Spleen (tissue), 11 donors: ENCODE results near the gene PTPRN2. TPM values are rescaled to one million over a fixed set of nuclear protein-coding genes. Genes with fewer than 3 reads are reported as not detected.
"Not testable (repeated sequence)": the region's sequence is repeated elsewhere in the genome, so short reads cannot be mapped to it uniquely, and the experiment has no call there.

ENCODE experiments used
- DNase-seq: peaks from one replicate; pipeline ENCODE4 v3.0.0-alpha.2; 2020
- H3K27ac ChIP-seq, 8 donors: fragments of 200-600 bp; sonication (generic) in 7 of 8; 1 replicate in 4 of 8; 2 replicates in 4 of 8; pipeline versions ENCODE4 v1.5.0 to v1.8.0; 2016 to 2021; ENCODE audit warnings: inconsistent platforms in 4 of 8, mild to moderate bottlenecking in 4 of 8, moderate library complexity in 1 of 8
- H3K27me3 ChIP-seq, 7 donors: fragments of 200-600 bp; sonication (generic) in 6 of 7; replicated peaks in 1 of 7; 1 replicate in 4 of 7; 2 replicates in 3 of 7; pipeline versions ENCODE4 v1.5.0 to v1.8.0; 2016 to 2021; ENCODE audit warnings: inconsistent platforms in 3 of 7, mild to moderate bottlenecking in 1 of 7
- H3K36me3 ChIP-seq, 6 donors: fragments of 200-600 bp; sonication (generic) in 5 of 6; 1 replicate in 4 of 6; 2 replicates in 2 of 6; pipeline versions ENCODE4 v1.5.0 to v1.8.0; 2016 to 2021; ENCODE audit warnings: inconsistent platforms in 2 of 6
- H3K4me1 ChIP-seq, 6 donors: fragments of 200-600 bp; sonication (generic) in 5 of 6; 1 replicate in 3 of 6; 2 replicates in 3 of 6; pipeline versions ENCODE4 v1.5.0 to v1.8.0; 2016 to 2021; ENCODE audit warnings: inconsistent platforms in 3 of 6
- H3K4me3 ChIP-seq, 8 donors: fragments of 200-600 bp; sonication (generic) in 7 of 8; 1 replicate in 4 of 8; 2 replicates in 4 of 8; pipeline versions ENCODE4 v1.5.0 to v1.8.0; 2016 to 2021; ENCODE audit warnings: inconsistent platforms in 4 of 8, mild to moderate bottlenecking in 4 of 8, moderate library complexity in 2 of 8
- H3K9me3 ChIP-seq, 8 donors: fragments of 200-600 bp; sonication (generic) in 7 of 8; 1 replicate in 4 of 8; 2 replicates in 4 of 8; pipeline versions ENCODE4 v1.5.0 to v1.8.0; 2016 to 2021; ENCODE audit warnings: inconsistent platforms in 4 of 8
- POLR2A ChIP-seq, 3 donors: fragments of 450-650 bp; IDR thresholded peaks; one replicate each; pipeline ENCODE4 v1.5.1; 2017; ENCODE audit warnings: antibody characterized with exemption in 3 of 3, mild to moderate bottlenecking in 1 of 3
- POLR2AphosphoS5 ChIP-seq, 3 donors: sonication (generic); formaldehyde crosslinking; IDR thresholded peaks; one replicate each; pipeline ENCODE4 v1.5.1; 2017; ENCODE audit warnings: antibody characterized with exemption in 3 of 3
- WGBS, 5 donors: extraction: QIAGEN DNeasy Blood & Tissue Kit in 3 of 5; methylation state at CpG; one replicate each; pipeline versions ENCODE4 v1.1.5 to v1.1.7; 2013 to 2018; 5-methylcytosine and 5-hydroxymethylcytosine counted together
- intact Hi-C: fragments of 100-400 bp; cut with DNase I; formaldehyde crosslinking; loops from one replicate; pipeline ENCODE4 v1.15.0; 2023; ENCODE audit warnings: low total_unique reads
- polyA plus RNA-seq, 3 donors: library from polyadenylated mRNA; stranded (reverse); fragments of 200-250 nt; gene quantifications; one replicate each; pipeline ENCODE4 v1.2.1, GENCODE V29; 2013
- total RNA-seq, 7 donors: library from RNA; depleted of rRNA in 3 of 7; stranded (reverse); fragments of >200 nt in 3 of 7; fragmentation: NEBNext Ultra II Directional in 4 of 7; extraction: Animal tissue kit (Norgen Biotek cat#: 25700) in 4 of 7; gene quantifications; one replicate each; pipeline versions ENCODE4 v1.1.0 to v1.2.1, GENCODE V29; 2016 to 2021
- TF ChIP-seq, protein P1 (sequence below), 11 experiments: fragments of 200-600 bp in 7 of 11; fragments of 450-650 bp in 4 of 11; sonication (generic) in 4 of 11; IDR thresholded peaks in 8 of 11; conservative IDR thresholded peaks in 3 of 11; 1 replicate in 7 of 11; 2 replicates in 4 of 11; pipeline versions ENCODE4 v1.4.0 to v1.8.0; 2016 to 2021; ENCODE audit warnings: antibody characterized with exemption in 11 of 11, inconsistent platforms in 4 of 11, mild to moderate bottlenecking in 1 of 11
- donor health status: healthy with polysubstance abuse.
- donor health status: DM: no; HTN: no; CAD: no; lungs with moderate emphysema.
- donor health status: DM: no; HTN: no; CAD: no.
- donor health status: Bipolar disorder and iron deficiency.
- donor health status: healthy.
- donor health status: DM: no; HTN: no; CAD: no.
- donor health status: DM: yes; HTN: yes; CAD: no.

The PTPRN2 gene
- total and polyA plus RNA-seq, 10 donors = 7.0 to 22.8 (median 16.8) TPM

DNA sequence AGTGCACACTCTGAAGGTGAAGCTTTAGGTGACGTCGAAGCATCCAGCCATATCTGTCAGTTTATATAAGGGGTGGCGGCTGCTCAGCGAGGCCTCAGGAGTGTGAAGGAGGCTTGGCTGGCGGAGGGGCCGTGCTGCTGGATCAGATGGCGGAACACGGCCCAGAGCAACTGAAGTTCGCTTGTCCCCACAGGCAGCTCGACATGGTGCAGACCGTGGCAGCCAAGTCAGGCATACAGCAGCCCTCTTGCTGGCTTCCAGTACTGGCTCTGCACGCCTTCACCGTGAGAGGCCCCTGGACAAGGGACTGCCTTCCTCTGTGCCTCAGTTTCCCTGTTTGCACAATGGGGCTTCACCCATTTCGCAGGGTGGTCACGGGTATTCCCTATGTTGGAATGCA is 807.3 kb downstream of the PTPRN2 start:
- 79 to 95% (median 92%) methylated on average over 6 to 15 of the region's 15 CpGs for WGBS, 5 donors
- no peak overlapping the region for H3K4me3 ChIP-seq
- no peak for DNase-seq
- no peaks in the 10 kb centered on the region for H3K36me3 ChIP-seq
- no peak overlapping the region for H3K27ac ChIP-seq
- no peaks in the 10 kb centered on the region for H3K9me3 ChIP-seq
- H3K4me1 ChIP-seq = peaks cover 0 to 4% (median 0%) of the 10 kb centered on the region in 6 donors
- TF ChIP-seq POLR2A (IDR thresholded peaks at IDR 0.05) (no peak), POLR2AphosphoS5 (IDR thresholded peaks at IDR 0.05) (no peak)
- TF ChIP-seq, protein P1, sequence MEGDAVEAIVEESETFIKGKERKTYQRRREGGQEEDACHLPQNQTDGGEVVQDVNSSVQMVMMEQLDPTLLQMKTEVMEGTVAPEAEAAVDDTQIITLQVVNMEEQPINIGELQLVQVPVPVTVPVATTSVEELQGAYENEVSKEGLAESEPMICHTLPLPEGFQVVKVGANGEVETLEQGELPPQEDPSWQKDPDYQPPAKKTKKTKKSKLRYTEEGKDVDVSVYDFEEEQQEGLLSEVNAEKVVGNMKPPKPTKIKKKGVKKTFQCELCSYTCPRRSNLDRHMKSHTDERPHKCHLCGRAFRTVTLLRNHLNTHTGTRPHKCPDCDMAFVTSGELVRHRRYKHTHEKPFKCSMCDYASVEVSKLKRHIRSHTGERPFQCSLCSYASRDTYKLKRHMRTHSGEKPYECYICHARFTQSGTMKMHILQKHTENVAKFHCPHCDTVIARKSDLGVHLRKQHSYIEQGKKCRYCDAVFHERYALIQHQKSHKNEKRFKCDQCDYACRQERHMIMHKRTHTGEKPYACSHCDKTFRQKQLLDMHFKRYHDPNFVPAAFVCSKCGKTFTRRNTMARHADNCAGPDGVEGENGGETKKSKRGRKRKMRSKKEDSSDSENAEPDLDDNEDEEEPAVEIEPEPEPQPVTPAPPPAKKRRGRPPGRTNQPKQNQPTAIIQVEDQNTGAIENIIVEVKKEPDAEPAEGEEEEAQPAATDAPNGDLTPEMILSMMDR (IDR thresholded peaks at IDR 0.05 in 8 of 11, conservative IDR thresholded peaks at IDR 0.05 in 3 of 11) = no peak
- H3K27me3 ChIP-seq = peaks cover 0 to 18% (median 0%) of the 10 kb centered on the region in 7 donors
- intact Hi-C loops = no loop called here

DNA sequence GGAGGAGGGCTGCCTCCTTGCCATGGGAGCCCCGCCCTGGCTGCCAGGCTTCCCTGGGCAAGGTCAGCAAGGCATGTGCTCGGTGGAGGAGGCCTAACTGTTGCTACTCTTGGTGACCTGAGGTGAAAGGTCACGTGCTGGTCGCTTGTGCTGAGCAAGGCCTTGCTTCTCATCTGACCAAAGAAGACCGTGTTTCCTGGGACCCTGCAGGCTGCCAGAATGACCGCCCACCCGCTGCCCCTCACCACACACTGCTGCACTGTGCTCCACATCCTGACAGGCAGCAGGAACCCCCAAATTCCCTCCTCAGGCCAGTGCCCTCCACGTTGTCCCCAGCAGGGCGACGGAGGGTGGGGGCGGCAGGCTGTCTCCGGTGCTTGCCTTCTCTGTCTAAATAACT is 808.4 kb downstream of the PTPRN2 start:
- H3K4me3 ChIP-seq = no peak overlapping the region
- DNase-seq = no peak
- WGBS, 5 donors = 80 to 92% (median 84%) methylated on average over 7 to 12 of the region's 12 CpGs
- H3K27me3 ChIP-seq = peaks cover 0 to 18% (median 0%) of the 10 kb centered on the region in 7 donors
- no peak overlapping the region for H3K27ac ChIP-seq
- intact Hi-C loops = no loop called here
- H3K4me1 ChIP-seq = peaks cover 0 to 4% (median 0%) of the 10 kb centered on the region in 6 donors
- no peak for TF ChIP-seq POLR2AphosphoS5 (IDR thresholded peaks at IDR 0.05)
- TF ChIP-seq, protein P1 (IDR thresholded peaks at IDR 0.05 in 8 of 11, conservative IDR thresholded peaks at IDR 0.05 in 3 of 11) = no peak
- no peak for TF ChIP-seq POLR2A (IDR thresholded peaks at IDR 0.05)
- H3K9me3 ChIP-seq = peaks cover 0 to 2% (median 0%) of the 10 kb centered on the region in 8 donors
- no peaks in the 10 kb centered on the region for H3K36me3 ChIP-seq

DNA sequence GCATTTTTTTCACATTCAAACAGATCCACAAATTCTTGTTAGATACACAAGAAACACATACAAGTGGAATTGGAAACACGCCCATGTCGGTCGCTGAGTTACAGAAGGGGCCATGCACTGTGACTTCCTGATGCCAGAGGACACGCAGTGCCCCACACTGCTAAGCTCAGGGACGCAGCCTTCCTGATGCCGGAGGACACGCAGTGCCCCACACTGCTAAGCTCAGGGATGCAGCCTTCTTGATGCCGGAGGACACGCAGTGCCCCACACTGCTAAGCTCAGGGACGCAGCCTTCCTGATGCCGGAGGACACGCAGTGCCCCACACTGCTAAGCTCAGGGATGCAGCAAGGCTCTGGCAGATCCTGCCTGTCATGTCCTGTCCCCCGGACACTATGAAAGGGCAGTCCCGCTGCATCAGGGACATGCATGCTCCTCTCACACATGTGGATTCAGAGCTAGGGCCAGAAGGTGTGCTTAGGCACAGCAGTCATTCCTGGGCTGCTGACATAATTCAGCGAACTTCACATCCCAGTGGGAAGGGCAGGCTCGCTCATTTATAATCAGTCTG is 810.3 kb downstream of the PTPRN2 start:
- intact Hi-C loops, H3K4me1 ChIP-seq, H3K36me3 ChIP-seq, H3K4me3 ChIP-seq, H3K9me3 ChIP-seq: not testable (repeated sequence)
- Histone ChIP-seq H3K27ac (peak overlapping the region in 5 of 8 donors; percentile 23 to 60 (median 58)), H3K27me3 (peaks cover 0 to 18% (median 0%) of the 10 kb centered on the region in 7 donors)
- WGBS, 5 donors = 53 to 88% (median 75%) methylated on average over 15 to 16 of the region's 16 CpGs
- peak; percentile 53 to 64 (median 57) for TF ChIP-seq POLR2AphosphoS5 (IDR thresholded peaks at IDR 0.05)
- DNase-seq = peak; percentile 80

DNA sequence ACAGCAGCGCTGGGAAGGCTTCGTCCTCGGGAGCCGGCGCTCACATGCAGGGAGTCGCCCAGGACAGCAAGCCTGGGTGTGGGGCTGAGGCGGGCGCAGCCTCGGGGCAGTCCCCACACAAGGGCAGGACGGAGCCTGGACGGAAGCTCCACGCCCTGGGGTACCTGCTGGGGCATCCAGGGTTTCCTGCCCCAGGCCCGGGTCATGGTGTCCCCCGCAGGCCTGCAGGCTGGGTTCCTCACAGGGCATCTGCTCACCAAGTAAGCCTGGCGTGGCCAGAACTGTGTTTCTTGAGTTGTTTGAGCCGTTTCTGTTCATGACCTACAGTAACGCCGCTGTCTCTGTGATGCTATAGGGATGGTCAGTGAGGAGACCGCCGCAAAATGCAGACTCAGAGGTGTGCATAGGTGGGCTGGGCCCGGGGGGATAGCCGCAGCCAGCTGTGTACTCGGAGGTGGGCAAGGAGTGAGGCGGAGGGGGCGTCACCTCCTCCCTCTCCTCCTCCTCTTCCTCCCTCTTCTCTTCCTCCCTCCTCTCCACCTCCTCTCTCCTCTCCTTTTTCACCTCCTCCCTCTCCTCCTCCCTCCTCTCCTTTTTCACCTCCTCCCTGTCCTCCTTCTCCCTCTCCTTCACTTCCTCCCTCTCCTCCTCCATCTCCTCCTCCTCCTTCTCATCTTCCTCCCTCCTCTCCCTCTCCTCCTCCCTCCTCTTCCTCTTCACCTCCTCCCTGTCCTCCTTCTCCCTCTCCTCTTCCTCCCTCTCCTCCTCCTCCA is 811.9 kb downstream of the PTPRN2 start:
- no peak for TF ChIP-seq POLR2AphosphoS5 (IDR thresholded peaks at IDR 0.05)
- TF ChIP-seq, protein P1 (IDR thresholded peaks at IDR 0.05 in 8 of 11, conservative IDR thresholded peaks at IDR 0.05 in 3 of 11) = no peak
- WGBS, 5 donors = 79 to 91% (median 87%) methylated on average over 13 to 25 of the region's 25 CpGs
- peaks cover 0 to 14% (median 6%) of the 10 kb centered on the region in 8 donors for H3K9me3 ChIP-seq
- no peak overlapping the region for H3K27ac ChIP-seq
- H3K4me3 ChIP-seq = no peak overlapping the region
- peaks cover 0 to 25% (median 0%) of the 10 kb centered on the region in 7 donors for H3K27me3 ChIP-seq
- peaks cover 0 to 4% (median 0%) of the 10 kb centered on the region in 6 donors for H3K4me1 ChIP-seq
- peak; percentile 69 for DNase-seq
- intact Hi-C loops = no loop called here
- H3K36me3 ChIP-seq = no peaks in the 10 kb centered on the region
